Activated CD4-positive, alpha-beta T cell treated with anti-CD3 and anti-CD28 coated beads, Interleukin-2, Interleukin-4, amounts not matched to agents 100 ng/mL and 50 ng/mL, durations not matched to agents 16 hours and 8 hours (primary cell): ENCODE data around the gene SCIN.

Experiments used
- DNase-seq: peaks from one replicate; pipeline ENCODE4 v3.0.0-alpha.2; 2020; ENCODE audit warnings: low spot score

The SCIN gene

GRCh38 chr7:12567015-12567414, 3.5 kb upstream of the SCIN start:
- peak; percentile 27 for DNase-seq

- no peak for DNase-seq
Observed at GRCh38 chr7:12569673-12570072, 847 bp upstream of the SCIN start.

GRCh38 chr7:12570168-12570533, 369 bp upstream of the SCIN start:
- DNase-seq: no peak

GRCh38 chr7:12571691-12572090, 1.2 kb downstream of the SCIN start:
- DNase-seq: no peak

GRCh38 chr7:12572941-12573575, 2.5 kb downstream of the SCIN start:
- no peak for DNase-seq

GRCh38 chr7:12573885-12574284, 3.4 kb downstream of the SCIN start:
- DNase-seq: no peak

GRCh38 chr7:12578930-12579640, 8.6 kb downstream of the SCIN start:
- DNase-seq: no peak

- DNase-seq: no peak
Observed at GRCh38 chr7:12581897-12582296, 11.4 kb downstream of the SCIN start.

GRCh38 chr7:12582362-12582761, 11.8 kb downstream of the SCIN start:
- no peak for DNase-seq

- DNase-seq: no peak
Observed at GRCh38 chr7:12583176-12583575, 12.7 kb downstream of the SCIN start.

GRCh38 chr7:12583922-12584321, 13.4 kb downstream of the SCIN start:
- no peak for DNase-seq

GRCh38 chr7:12584930-12585329, 14.4 kb downstream of the SCIN start:
- DNase-seq: no peak

GRCh38 chr7:12586271-12586670, 15.8 kb downstream of the SCIN start:
- DNase-seq: no peak

GRCh38 chr7:12588259-12588904, 17.9 kb downstream of the SCIN start:
- no peak for DNase-seq

- no peak for DNase-seq
Observed at GRCh38 chr7:12590559-12590958, 20.0 kb downstream of the SCIN start.

- no peak for DNase-seq
Observed at GRCh38 chr7:12594122-12594897, 23.8 kb downstream of the SCIN start.

- DNase-seq: no peak
Observed at GRCh38 chr7:12595148-12595547, 24.6 kb downstream of the SCIN start.

GRCh38 chr7:12596225-12596790, 25.8 kb downstream of the SCIN start:
- DNase-seq: no peak

GRCh38 chr7:12601302-12601869, 30.9 kb downstream of the SCIN start:
- DNase-seq: no peak

- DNase-seq: no peak
Observed at GRCh38 chr7:12607134-12607533, 36.6 kb downstream of the SCIN start.

GRCh38 chr7:12609561-12609960, 39.0 kb downstream of the SCIN start:
- no peak for DNase-seq

- DNase-seq: no peak
Observed at GRCh38 chr7:12610899-12611298, 40.4 kb downstream of the SCIN start.
